GM20000 (cell line): Measurements from ENCODE around the gene BPIFB6.

Experiments
- DNase-seq: peaks from one replicate; pipeline ENCODE4 v3.0.0; 2012; ENCODE audit warnings: low spot score
- CTCF ChIP-seq: IDR thresholded peaks from 2 replicates; pipeline ENCODE4 v1.5.1; 2012; ENCODE audit warnings: mild to moderate bottlenecking, control low read depth; ENCODE audit errors: extremely low read depth, missing control alignments

BPIFB6 gene

GRCh38 chr20:33002087-33002808 is 29.2 kb upstream of the BPIFB6 start:
- DNase-seq, result no peak
- no peak for TF ChIP-seq CTCF

- DNase-seq, result no peak
- no peak for TF ChIP-seq CTCF
Measured at GRCh38 chr20:33004141-33004751, 27.2 kb upstream of the BPIFB6 start, which contains the start of gene SUN5. Gene SUN5, minus strand, starts transcription at chr20:33004433. Its CDS starts 93 bp downstream, at chr20:33004340.

GRCh38 chr20:33005132-33005566 is 26.3 kb upstream of the BPIFB6 start:
- peak; percentile 17 for TF ChIP-seq CTCF
- DNase-seq, result peak; percentile 39

- TF ChIP-seq CTCF, result no peak
- DNase-seq, result no peak
Measured at GRCh38 chr20:33005908-33006775, 25.3 kb upstream of the BPIFB6 start.

GRCh38 chr20:33006776-33007375 is 24.6 kb upstream of the BPIFB6 start:
- no peak for DNase-seq
- no peak for TF ChIP-seq CTCF

GRCh38 chr20:33007376-33008335 is 23.8 kb upstream of the BPIFB6 start, which contains the start of gene BPIFB2:
Gene BPIFB2, plus strand, starts transcription at chr20:33007704. Its CDS starts 871 bp downstream, at chr20:33008575.
- no peak for TF ChIP-seq CTCF
- no peak for DNase-seq
